ENCODE results near the gene RAB19.
"Not testable (repeated sequence)": the region's sequence is repeated elsewhere in the genome, so short reads cannot be mapped to it uniquely, and the experiment has no call there.

RAB19 gene

GRCh38 chr7:140404565-140405065, 757 bp downstream of the RAB19 start:
- Histone ChIP-seq H3K4me3 (ENCODE audit: low read depth, low read length) (peak overlapping the region; percentile 65), H3K9ac (ENCODE audit: low read length) (no peak overlapping the region), H3K27ac (ENCODE audit: low read depth, low read length) (no peak overlapping the region), H3K4me1 (ENCODE audit: control insufficient read depth, insufficient read depth, low read length) (peaks cover 18% of the 10 kb centered on the region), H3K36me3 (ENCODE audit: control insufficient read depth, insufficient read depth, low read length) (peaks cover 3% of the 10 kb centered on the region), H3K27me3 (ENCODE audit: control insufficient read depth, insufficient read depth, low read length) (no peaks in the 10 kb centered on the region), H3K9me3 (ENCODE audit: control insufficient read depth, insufficient read depth, low read depth, low read length) (no peaks in the 10 kb centered on the region)

GRCh38 chr7:140415361-140415760, 11.5 kb downstream of the RAB19 start:
- no peaks in the 10 kb centered on the region for H3K9me3 ChIP-seq (ENCODE audit: control insufficient read depth, insufficient read depth, low read depth, low read length)
- peaks cover 3% of the 10 kb centered on the region; the same call in 1 of the 2 replicates for H3K36me3 ChIP-seq (ENCODE audit: control insufficient read depth, insufficient read depth, low read length)
- H3K9ac ChIP-seq (ENCODE audit: low read length): no peak overlapping the region
- no peak overlapping the region for H3K27ac ChIP-seq (ENCODE audit: low read depth, low read length)
- H3K4me3 ChIP-seq (ENCODE audit: low read depth, low read length): no peak overlapping the region
- H3K4me1 ChIP-seq (ENCODE audit: control insufficient read depth, insufficient read depth, low read length): no peaks in the 10 kb centered on the region
- H3K27me3 ChIP-seq (ENCODE audit: control insufficient read depth, insufficient read depth, low read length): no peaks in the 10 kb centered on the region

GRCh38 chr7:140415816-140416215, 12.0 kb downstream of the RAB19 start:
- H3K4me3 ChIP-seq (ENCODE audit: low read depth, low read length); H3K27ac ChIP-seq (ENCODE audit: low read depth, low read length); H3K36me3 ChIP-seq (ENCODE audit: control insufficient read depth, insufficient read depth, low read length); H3K9ac ChIP-seq (ENCODE audit: low read length); H3K4me1 ChIP-seq (ENCODE audit: control insufficient read depth, insufficient read depth, low read length); H3K27me3 ChIP-seq (ENCODE audit: control insufficient read depth, insufficient read depth, low read length); H3K9me3 ChIP-seq (ENCODE audit: control insufficient read depth, insufficient read depth, low read depth, low read length): not testable (repeated sequence)

- no peak overlapping the region for H3K9ac ChIP-seq (ENCODE audit: low read length)
- H3K4me3 ChIP-seq (ENCODE audit: low read depth, low read length): no peak overlapping the region
- peaks cover 3% of the 10 kb centered on the region; the same call in 1 of the 2 replicates for H3K36me3 ChIP-seq (ENCODE audit: control insufficient read depth, insufficient read depth, low read length)
- no peak overlapping the region for H3K27ac ChIP-seq (ENCODE audit: low read depth, low read length)
- H3K4me1 ChIP-seq (ENCODE audit: control insufficient read depth, insufficient read depth, low read length): no peaks in the 10 kb centered on the region
- no peaks in the 10 kb centered on the region for H3K9me3 ChIP-seq (ENCODE audit: control insufficient read depth, insufficient read depth, low read depth, low read length)
- no peaks in the 10 kb centered on the region for H3K27me3 ChIP-seq (ENCODE audit: control insufficient read depth, insufficient read depth, low read length)
Observed at GRCh38 chr7:140416560-140416959, 12.7 kb downstream of the RAB19 start.

GRCh38 chr7:140417456-140418155, 13.7 kb downstream of the RAB19 start:
- H3K9ac ChIP-seq (ENCODE audit: low read length): no peak overlapping the region
- no peak overlapping the region for H3K27ac ChIP-seq (ENCODE audit: low read depth, low read length)
- H3K9me3 ChIP-seq (ENCODE audit: control insufficient read depth, insufficient read depth, low read depth, low read length): no peaks in the 10 kb centered on the region
- peaks cover 3% of the 10 kb centered on the region; the same call in 1 of the 2 replicates for H3K36me3 ChIP-seq (ENCODE audit: control insufficient read depth, insufficient read depth, low read length)
- H3K4me1 ChIP-seq (ENCODE audit: control insufficient read depth, insufficient read depth, low read length): no peaks in the 10 kb centered on the region
- no peak overlapping the region for H3K4me3 ChIP-seq (ENCODE audit: low read depth, low read length)
- H3K27me3 ChIP-seq (ENCODE audit: control insufficient read depth, insufficient read depth, low read length): no peaks in the 10 kb centered on the region

- not testable (repeated sequence) for H3K36me3 ChIP-seq (ENCODE audit: control insufficient read depth, insufficient read depth, low read length); H3K4me1 ChIP-seq (ENCODE audit: control insufficient read depth, insufficient read depth, low read length); H3K4me3 ChIP-seq (ENCODE audit: low read depth, low read length); H3K9ac ChIP-seq (ENCODE audit: low read length); H3K27me3 ChIP-seq (ENCODE audit: control insufficient read depth, insufficient read depth, low read length); H3K27ac ChIP-seq (ENCODE audit: low read depth, low read length); H3K9me3 ChIP-seq (ENCODE audit: control insufficient read depth, insufficient read depth, low read depth, low read length)
Observed at GRCh38 chr7:140418156-140418472, 14.3 kb downstream of the RAB19 start.

- Histone ChIP-seq H3K4me3 (ENCODE audit: low read depth, low read length) (no peak overlapping the region), H3K36me3 (ENCODE audit: control insufficient read depth, insufficient read depth, low read length) (no peaks in the 10 kb centered on the region), H3K27me3 (ENCODE audit: control insufficient read depth, insufficient read depth, low read length) (no peaks in the 10 kb centered on the region), H3K4me1 (ENCODE audit: control insufficient read depth, insufficient read depth, low read length) (no peaks in the 10 kb centered on the region), H3K27ac (ENCODE audit: low read depth, low read length) (no peak overlapping the region), H3K9me3 (ENCODE audit: control insufficient read depth, insufficient read depth, low read depth, low read length) (no peaks in the 10 kb centered on the region), H3K9ac (ENCODE audit: low read length) (no peak overlapping the region)
Observed at GRCh38 chr7:140418653-140419052, 14.8 kb downstream of the RAB19 start.

GRCh38 chr7:140421521-140421920, 17.7 kb downstream of the RAB19 start:
- Histone ChIP-seq H3K9me3 (ENCODE audit: control insufficient read depth, insufficient read depth, low read depth, low read length) (no peaks in the 10 kb centered on the region), H3K27me3 (ENCODE audit: control insufficient read depth, insufficient read depth, low read length) (no peaks in the 10 kb centered on the region), H3K36me3 (ENCODE audit: control insufficient read depth, insufficient read depth, low read length) (no peaks in the 10 kb centered on the region), H3K27ac (ENCODE audit: low read depth, low read length) (no peak overlapping the region), H3K4me3 (ENCODE audit: low read depth, low read length) (no peak overlapping the region), H3K4me1 (ENCODE audit: control insufficient read depth, insufficient read depth, low read length) (no peaks in the 10 kb centered on the region), H3K9ac (ENCODE audit: low read length) (no peak overlapping the region)

- Histone ChIP-seq H3K4me3 (ENCODE audit: low read depth, low read length) (no peak overlapping the region), H3K4me1 (ENCODE audit: control insufficient read depth, insufficient read depth, low read length) (no peaks in the 10 kb centered on the region), H3K27me3 (ENCODE audit: control insufficient read depth, insufficient read depth, low read length) (no peaks in the 10 kb centered on the region), H3K9me3 (ENCODE audit: control insufficient read depth, insufficient read depth, low read depth, low read length) (no peaks in the 10 kb centered on the region), H3K36me3 (ENCODE audit: control insufficient read depth, insufficient read depth, low read length) (no peaks in the 10 kb centered on the region), H3K27ac (ENCODE audit: low read depth, low read length) (no peak overlapping the region), H3K9ac (ENCODE audit: low read length) (no peak overlapping the region)
Observed at GRCh38 chr7:140423501-140423900, 19.6 kb downstream of the RAB19 start.

- Histone ChIP-seq H3K9me3 (ENCODE audit: control insufficient read depth, insufficient read depth, low read depth, low read length) (peaks cover 6% of the 10 kb centered on the region; the same call in 1 of the 2 replicates), H3K27me3 (ENCODE audit: control insufficient read depth, insufficient read depth, low read length) (no peaks in the 10 kb centered on the region), H3K36me3 (ENCODE audit: control insufficient read depth, insufficient read depth, low read length) (no peaks in the 10 kb centered on the region), H3K27ac (ENCODE audit: low read depth, low read length) (no peak overlapping the region), H3K4me3 (ENCODE audit: low read depth, low read length) (no peak overlapping the region), H3K4me1 (ENCODE audit: control insufficient read depth, insufficient read depth, low read length) (no peaks in the 10 kb centered on the region), H3K9ac (ENCODE audit: low read length) (no peak overlapping the region)
Observed at GRCh38 chr7:140425718-140426117, 21.9 kb downstream of the RAB19 start.

- no peaks in the 10 kb centered on the region for H3K36me3 ChIP-seq (ENCODE audit: control insufficient read depth, insufficient read depth, low read length)
- H3K4me3 ChIP-seq (ENCODE audit: low read depth, low read length): no peak overlapping the region
- H3K27ac ChIP-seq (ENCODE audit: low read depth, low read length): no peak overlapping the region
- no peak overlapping the region for H3K9ac ChIP-seq (ENCODE audit: low read length)
- peaks cover 8% of the 10 kb centered on the region; the same call in 1 of the 2 replicates for H3K9me3 ChIP-seq (ENCODE audit: control insufficient read depth, insufficient read depth, low read depth, low read length)
- no peaks in the 10 kb centered on the region for H3K27me3 ChIP-seq (ENCODE audit: control insufficient read depth, insufficient read depth, low read length)
- no peaks in the 10 kb centered on the region for H3K4me1 ChIP-seq (ENCODE audit: control insufficient read depth, insufficient read depth, low read length)
Observed at GRCh38 chr7:140426130-140426529, 22.3 kb downstream of the RAB19 start.

Data from HUES6 (cell line).